HCT116 (cell line): ENCODE results near the gene RAD51D. TPM values are rescaled to one million over a fixed set of nuclear protein-coding genes. Genes with fewer than 3 reads are reported as not detected.

Source experiments
- ATAC-seq: fragments of 200-7000 bp; cut with Tn5 transposase; 2 replicates; pipeline ENCODE4 v1.9.1; 2020; ENCODE audit warnings: mild to moderate bottlenecking, moderate library complexity
- BruUV-seq: library from RNA; stranded (reverse); fragments of 400-500 nt; replicated peaks from 2 replicates; lab custom pipeline; 2021; lab: Mats Ljungman, UMichigan
- CTCF ChIA-PET: fragments of 300-600 bp; sonication (Branson Sonifier 250); formaldehyde crosslinking; loops from one replicate; lab custom pipeline; 2021; ENCODE audit warnings: antibody characterized with exemption; lab: Charles Lee
- POLR2A ChIA-PET: fragments of 300-600, 350-600 bp; sonication (Branson Sonifier 250); formaldehyde crosslinking; loops from one replicate; lab custom pipeline; 2021; ENCODE audit warnings: antibody characterized with exemption; lab: Charles Lee
- RAD21 ChIA-PET, 2 experiments: fragments of 300-600 bp; sonication (Branson Sonifier 250); formaldehyde crosslinking; loops; one replicate each; lab custom pipeline; 2023; ENCODE audit warnings: low total read pairs in 2 of 2; ENCODE audit not compliant: uncharacterized antibody in 2 of 2, unreplicated experiment in 2 of 2, low non-redundant PET in 1 of 2; lab: Charles Lee
- DNase-seq: peaks from one replicate; pipeline ENCODE4 v3.0.0-alpha.2; 2010; ENCODE audit warnings: low read depth, low spot score
- H2AFZ ChIP-seq: fragments of 200-600 bp; shearing (Covaris generic), sonication (generic); 2 replicates; pipeline ENCODE4 v1.6.1; 2017; ENCODE audit warnings: low read depth, mixed run types, mixed read lengths, antibody characterized with exemption, low read length; ENCODE audit not compliant: poor library complexity, severe bottlenecking
- H3K27ac ChIP-seq: 2 replicates; pipeline ENCODE4 v1.5.1; 2012; ENCODE audit warnings: low read depth, low read length
- H3K27me3 ChIP-seq: fragments of 200-600 bp; sonication (generic); 2 replicates; pipeline ENCODE4 v1.6.1; 2016; ENCODE audit warnings: mixed run types, low read length, mixed read lengths; ENCODE audit not compliant: insufficient read depth
- H3K36me3 ChIP-seq, 2 experiments: fragments of 200-500 bp in 1 of 2; fragments of 200-600 bp in 1 of 2; sonication (Bioruptor generic) in 1 of 2; sonication (generic) in 1 of 2; 2 replicates each; pipeline versions ENCODE4 v1.5.1 to v1.6.1; 2014 to 2016; ENCODE audit warnings: low read length in 2 of 2, inconsistent platforms in 1 of 2, mixed read lengths in 1 of 2, mixed run types in 1 of 2; ENCODE audit not compliant: insufficient read depth in 2 of 2, control insufficient read depth in 1 of 2
- H3K4me1 ChIP-seq, 2 experiments: fragments of 200-600 bp in 1 of 2; sonication (generic) in 1 of 2; 2 replicates each; pipeline versions ENCODE4 v1.5.1 to v1.6.1; 2012 to 2017; ENCODE audit warnings: low read length in 2 of 2, inconsistent platforms in 1 of 2, mild to moderate bottlenecking in 1 of 2, mixed read lengths in 1 of 2, mixed run types in 1 of 2, moderate library complexity in 1 of 2; ENCODE audit not compliant: insufficient read depth in 2 of 2, control insufficient read depth in 1 of 2
- H3K4me2 ChIP-seq: fragments of 200-600 bp; sonication (generic); 2 replicates; pipeline ENCODE4 v1.6.1; 2017; ENCODE audit warnings: mixed run types, low read length, mixed read lengths
- H3K4me3 ChIP-seq, 2 experiments: fragments of 200-600 bp in 1 of 2; sonication (generic) in 1 of 2; replicated peaks in 1 of 2; 2 replicates each; pipeline ENCODE4 v1.5.1; 2011 to 2016; ENCODE audit warnings: low read length in 2 of 2, control low read depth in 1 of 2, low read depth in 1 of 2, mild to moderate bottlenecking in 1 of 2, mixed read lengths in 1 of 2, mixed run types in 1 of 2
- H3K79me2 ChIP-seq: fragments of 200-600 bp; sonication (generic); 2 replicates; pipeline ENCODE4 v1.6.1; 2017; ENCODE audit warnings: mild to moderate bottlenecking, mixed run types, low read length, moderate library complexity, mixed read lengths; ENCODE audit not compliant: insufficient read depth
- H3K9ac ChIP-seq: fragments of 200-600 bp; sonication (generic); 2 replicates; pipeline ENCODE4 v1.6.1; 2016; ENCODE audit warnings: low read length, mixed read lengths
- H3K9me2 ChIP-seq: fragments of 200-600 bp; sonication (generic), shearing (Covaris generic); 2 replicates; pipeline ENCODE4 v1.6.1; 2017; ENCODE audit warnings: mixed run types, mild to moderate bottlenecking, moderate library complexity; ENCODE audit not compliant: insufficient read depth
- H3K9me3 ChIP-seq, 2 experiments: fragments of 200-500 bp in 1 of 2; fragments of 200-600 bp in 1 of 2; sonication (Bioruptor generic) in 1 of 2; sonication (generic) in 1 of 2; 2 replicates each; pipeline ENCODE4 v1.6.1; 2014 to 2017; ENCODE audit warnings: low read length in 2 of 2, mixed read lengths in 2 of 2, inconsistent platforms in 1 of 2, low read depth in 1 of 2, mild to moderate bottlenecking in 1 of 2, mixed run types in 1 of 2, moderate library complexity in 1 of 2; ENCODE audit not compliant: control insufficient read depth in 1 of 2, insufficient read depth in 1 of 2
- H4K20me1 ChIP-seq: fragments of 200-600 bp; sonication (generic), shearing (Covaris generic); 2 replicates; pipeline ENCODE4 v1.6.1; 2017; ENCODE audit warnings: mixed run types, mild to moderate bottlenecking, moderate library complexity; ENCODE audit not compliant: insufficient read depth
- CTCF ChIP-seq, 3 experiments: fragments of 200-600 bp in 1 of 3; sonication (generic) in 1 of 3; IDR thresholded peaks in 2 of 3; conservative IDR thresholded peaks in 1 of 3; 2 replicates each; pipeline ENCODE4 v1.5.1; 2012 to 2017; ENCODE audit warnings: low read depth in 2 of 3, low read length in 2 of 3, antibody characterized with exemption in 1 of 3, borderline replicate concordance in 1 of 3, control low read depth in 1 of 3, mild to moderate bottlenecking in 1 of 3, mixed read lengths in 1 of 3, mixed run types in 1 of 3, moderate library complexity in 1 of 3; ENCODE audit not compliant: insufficient read depth in 1 of 3
- EGR1 ChIP-seq: IDR thresholded peaks from 2 replicates; pipeline ENCODE4 v1.6.1; 2012; ENCODE audit warnings: low read depth
- POLR2AphosphoS5 ChIP-seq: IDR thresholded peaks from 2 replicates; pipeline ENCODE4 v1.6.1; 2011; ENCODE audit warnings: mild to moderate bottlenecking, low read depth, low read length, moderate library complexity
- intact Hi-C: fragments of 100-400 bp; cut with micrococcal nuclease; formaldehyde crosslinking; loops from 2 replicates; pipeline ENCODE4 v1.10.0; 2022
- total RNA-seq: library from RNA; stranded (reverse); gene quantifications from one replicate; pipeline ENCODE4 v1.2.1, GENCODE V29; 2021; ENCODE audit not compliant: unreplicated experiment

The RAD51D gene
- total RNA-seq, 1 experiment from 2014 or later, result 12.9 TPM

GRCh38 chr17:35089586-35090296 is 29.9 kb downstream of the RAD51D start:
- DNase-seq, result no peak
- no peaks in the 10 kb centered on the region for H3K9me3 ChIP-seq
- CTCF ChIA-PET, result interaction anchor here (1.1 to 1.6 kb wide), 7 partner anchors 10 to 136 kb away, joined by 3 to 13 read pairs (median 5); partner anchors contain the start of genes RAD51D and RFFL

More at GRCh38 chr17:35089586-35090296, 29.9 kb downstream of the RAD51D start:
- Histone ChIP-seq H4K20me1 (no peaks in the 10 kb centered on the region), H3K27me3 (no peaks in the 10 kb centered on the region), H3K4me3 (peak overlapping the region; percentile 38 to 51), H2AFZ (peak overlapping the region; percentile 70), H3K36me3 (no peaks in the 10 kb centered on the region), H3K4me2 (peak overlapping the region; percentile 84), H3K9ac (peak overlapping the region; percentile 67), H3K9me2 (no peaks in the 10 kb centered on the region), H3K4me1 (peaks cover 34 to 53% of the 10 kb centered on the region in 2 experiments), H3K79me2 (peaks cover 31% of the 10 kb centered on the region), H3K27ac (peak overlapping the region; percentile 69)
- RAD21 ChIA-PET, result interaction anchor here in 1 of 2 experiments (0.7 kb wide), 1 partner anchor 100 kb away, joined by 3 read pairs; no protein-coding TSS in a partner anchor
- TSS peak; percentile 41 for BruUV-seq
- TF ChIP-seq EGR1, result no peak
- TF ChIP-seq POLR2AphosphoS5, result 0 out of 2 replicates have a peak, but pooled peaks have one; percentile 2
- TF ChIP-seq CTCF (IDR thresholded peaks at IDR 0.05 in 2 of 3, conservative IDR thresholded peaks at IDR 0.05 in 1 of 3; ENCODE audit: borderline replicate concordance in 1 of 3, insufficient read depth in 1 of 3, low read depth in 2 of 3, low read length in 2 of 3), result peak in 2 of 3 experiments; percentile 11 to 16; a peak in 2 of 6 replicates
- POLR2A ChIA-PET, result interaction anchor here (1.4 kb wide), 1 partner anchor 26 kb away, joined by 4 read pairs; the partner anchor contains the start of gene RFFL
- intact Hi-C loops, result loop anchor here (1.0 to 2.0 kb wide), 2 partner anchors 27 to 91 kb away; partner anchors contain the start of gene RFFL
- peak; percentile 43 for ATAC-seq
